ENCODE data around the gene CSTF1.

The CSTF1 gene

GRCh38 chr20:56392132-56392880 lies at the start of gene CSTF1, which contains the start of gene AURKA:
Gene CSTF1, plus strand, starts transcription at chr20:56392645. Its CDS starts 2,908 bp downstream, at chr20:56395553.
Gene AURKA, minus strand, starts transcription at chr20:56392215. Its CDS starts 4,018 bp downstream, at chr20:56388197.
- peak; percentile 99 for DNase-seq (ENCODE audit: low spot score)

- DNase-seq (ENCODE audit: low spot score) = no peak
Observed at GRCh38 chr20:56342783-56343182, 49.7 kb upstream of the CSTF1 start.

- DNase-seq (ENCODE audit: low spot score) = no peak
Observed at GRCh38 chr20:56343861-56344381, 48.5 kb upstream of the CSTF1 start.

- DNase-seq (ENCODE audit: low spot score) = no peak
Observed at GRCh38 chr20:56345911-56346310, 46.5 kb upstream of the CSTF1 start.

- no peak for DNase-seq (ENCODE audit: low spot score)
Observed at GRCh38 chr20:56347628-56348304, 44.7 kb upstream of the CSTF1 start.

GRCh38 chr20:56348305-56348693 lies 44.1 kb upstream of the CSTF1 start:
- DNase-seq (ENCODE audit: low spot score) = no peak

GRCh38 chr20:56348746-56349145 lies 43.7 kb upstream of the CSTF1 start:
- no peak for DNase-seq (ENCODE audit: low spot score)

GRCh38 chr20:56350842-56351241 lies 41.6 kb upstream of the CSTF1 start:
- no peak for DNase-seq (ENCODE audit: low spot score)

GRCh38 chr20:56352345-56353055 lies 39.9 kb upstream of the CSTF1 start:
- no peak for DNase-seq (ENCODE audit: low spot score)

- DNase-seq (ENCODE audit: low spot score) = no peak
Observed at GRCh38 chr20:56353356-56353755, 39.1 kb upstream of the CSTF1 start.

- no peak for DNase-seq (ENCODE audit: low spot score)
Observed at GRCh38 chr20:56358070-56358469, 34.4 kb upstream of the CSTF1 start.

- peak; percentile 84 for DNase-seq (ENCODE audit: low spot score)
Observed at GRCh38 chr20:56358600-56359211, 33.7 kb upstream of the CSTF1 start, which contains the start of gene FAM210B. Gene FAM210B, plus strand, starts transcription at chr20:56358974. Its CDS starts 32 bp downstream, at chr20:56359006.

GRCh38 chr20:56359212-56360132 lies 33.0 kb upstream of the CSTF1 start:
- no peak for DNase-seq (ENCODE audit: low spot score)

GRCh38 chr20:56360133-56360907 lies 32.1 kb upstream of the CSTF1 start:
- DNase-seq (ENCODE audit: low spot score) = no peak

GRCh38 chr20:56360908-56361205 lies 31.6 kb upstream of the CSTF1 start:
- DNase-seq (ENCODE audit: low spot score) = no peak

- DNase-seq (ENCODE audit: low spot score) = no peak
Observed at GRCh38 chr20:56361900-56362299, 30.5 kb upstream of the CSTF1 start.

- DNase-seq (ENCODE audit: low spot score) = no peak
Observed at GRCh38 chr20:56362833-56363413, 29.5 kb upstream of the CSTF1 start.

- no peak for DNase-seq (ENCODE audit: low spot score)
Observed at GRCh38 chr20:56363491-56363890, 29.0 kb upstream of the CSTF1 start.

- no peak for DNase-seq (ENCODE audit: low spot score)
Observed at GRCh38 chr20:56368351-56369134, 23.9 kb upstream of the CSTF1 start.
